HL-60 (cell line): ENCODE results near the gene ACTG1.

Experiments
- GABPA ChIP-seq: IDR thresholded peaks from 2 replicates; pipeline ENCODE4 v1.6.1; 2012; ENCODE audit warnings: low read depth
- POLR2AphosphoS5 ChIP-seq: IDR thresholded peaks from 2 replicates; pipeline ENCODE4 v1.6.1; 2012; ENCODE audit warnings: low read depth
- SPI1 ChIP-seq: IDR thresholded peaks from 2 replicates; pipeline ENCODE4 v1.6.1; 2012; ENCODE audit warnings: low read depth, mild to moderate bottlenecking, borderline replicate concordance
- TF ChIP-seq, protein P1 (sequence below): IDR thresholded peaks from one replicate; pipeline ENCODE4 v1.5.1; 2011; ENCODE audit warnings: low read length, control low read depth, inconsistent platforms; ENCODE audit not compliant: insufficient read depth
- TF ChIP-seq, protein P2 (sequence below): IDR thresholded peaks from 2 replicates; pipeline ENCODE4 v1.6.1; 2012; ENCODE audit warnings: low read depth; ENCODE audit not compliant: insufficient replicate concordance

DNA sequence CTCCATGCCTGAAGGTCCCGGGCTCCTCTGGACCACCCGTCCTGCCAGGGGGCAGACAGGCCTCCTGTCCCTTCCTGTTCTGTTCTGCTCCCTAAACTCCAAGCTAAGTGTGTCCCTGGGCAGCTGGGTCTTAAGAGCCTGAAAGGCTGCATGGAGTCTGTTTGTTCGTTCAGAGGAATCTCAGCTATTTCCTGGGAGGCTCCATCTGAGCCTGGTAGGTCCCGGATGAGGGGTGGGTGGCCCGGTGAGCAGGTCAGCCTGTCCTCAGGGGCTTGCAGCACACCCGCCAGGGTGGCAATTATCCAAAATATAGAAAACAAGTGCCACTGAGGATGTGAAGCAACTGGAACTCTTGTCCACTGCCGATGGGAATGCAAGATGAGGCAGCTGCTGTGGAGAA, 12.6 kb downstream of the ACTG1 start:
- TF ChIP-seq, protein P1, sequence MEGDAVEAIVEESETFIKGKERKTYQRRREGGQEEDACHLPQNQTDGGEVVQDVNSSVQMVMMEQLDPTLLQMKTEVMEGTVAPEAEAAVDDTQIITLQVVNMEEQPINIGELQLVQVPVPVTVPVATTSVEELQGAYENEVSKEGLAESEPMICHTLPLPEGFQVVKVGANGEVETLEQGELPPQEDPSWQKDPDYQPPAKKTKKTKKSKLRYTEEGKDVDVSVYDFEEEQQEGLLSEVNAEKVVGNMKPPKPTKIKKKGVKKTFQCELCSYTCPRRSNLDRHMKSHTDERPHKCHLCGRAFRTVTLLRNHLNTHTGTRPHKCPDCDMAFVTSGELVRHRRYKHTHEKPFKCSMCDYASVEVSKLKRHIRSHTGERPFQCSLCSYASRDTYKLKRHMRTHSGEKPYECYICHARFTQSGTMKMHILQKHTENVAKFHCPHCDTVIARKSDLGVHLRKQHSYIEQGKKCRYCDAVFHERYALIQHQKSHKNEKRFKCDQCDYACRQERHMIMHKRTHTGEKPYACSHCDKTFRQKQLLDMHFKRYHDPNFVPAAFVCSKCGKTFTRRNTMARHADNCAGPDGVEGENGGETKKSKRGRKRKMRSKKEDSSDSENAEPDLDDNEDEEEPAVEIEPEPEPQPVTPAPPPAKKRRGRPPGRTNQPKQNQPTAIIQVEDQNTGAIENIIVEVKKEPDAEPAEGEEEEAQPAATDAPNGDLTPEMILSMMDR: no peak
- TF ChIP-seq POLR2AphosphoS5 (no peak), GABPA (no peak), SPI1 (no peak)
- TF ChIP-seq, protein P2, sequence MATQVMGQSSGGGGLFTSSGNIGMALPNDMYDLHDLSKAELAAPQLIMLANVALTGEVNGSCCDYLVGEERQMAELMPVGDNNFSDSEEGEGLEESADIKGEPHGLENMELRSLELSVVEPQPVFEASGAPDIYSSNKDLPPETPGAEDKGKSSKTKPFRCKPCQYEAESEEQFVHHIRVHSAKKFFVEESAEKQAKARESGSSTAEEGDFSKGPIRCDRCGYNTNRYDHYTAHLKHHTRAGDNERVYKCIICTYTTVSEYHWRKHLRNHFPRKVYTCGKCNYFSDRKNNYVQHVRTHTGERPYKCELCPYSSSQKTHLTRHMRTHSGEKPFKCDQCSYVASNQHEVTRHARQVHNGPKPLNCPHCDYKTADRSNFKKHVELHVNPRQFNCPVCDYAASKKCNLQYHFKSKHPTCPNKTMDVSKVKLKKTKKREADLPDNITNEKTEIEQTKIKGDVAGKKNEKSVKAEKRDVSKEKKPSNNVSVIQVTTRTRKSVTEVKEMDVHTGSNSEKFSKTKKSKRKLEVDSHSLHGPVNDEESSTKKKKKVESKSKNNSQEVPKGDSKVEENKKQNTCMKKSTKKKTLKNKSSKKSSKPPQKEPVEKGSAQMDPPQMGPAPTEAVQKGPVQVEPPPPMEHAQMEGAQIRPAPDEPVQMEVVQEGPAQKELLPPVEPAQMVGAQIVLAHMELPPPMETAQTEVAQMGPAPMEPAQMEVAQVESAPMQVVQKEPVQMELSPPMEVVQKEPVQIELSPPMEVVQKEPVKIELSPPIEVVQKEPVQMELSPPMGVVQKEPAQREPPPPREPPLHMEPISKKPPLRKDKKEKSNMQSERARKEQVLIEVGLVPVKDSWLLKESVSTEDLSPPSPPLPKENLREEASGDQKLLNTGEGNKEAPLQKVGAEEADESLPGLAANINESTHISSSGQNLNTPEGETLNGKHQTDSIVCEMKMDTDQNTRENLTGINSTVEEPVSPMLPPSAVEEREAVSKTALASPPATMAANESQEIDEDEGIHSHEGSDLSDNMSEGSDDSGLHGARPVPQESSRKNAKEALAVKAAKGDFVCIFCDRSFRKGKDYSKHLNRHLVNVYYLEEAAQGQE: no peak
